ENCODE results near the gene ZNF335. TPM values are rescaled to one million over a fixed set of nuclear protein-coding genes. Genes with fewer than 3 reads are reported as not detected.

The ZNF335 gene
- total and polyA plus RNA-seq, 2 of the 8 experiments (the other 6 are each of a cell fraction or from before 2014, with no cell fraction given), result 12.4 to 14.6 TPM

DNA sequence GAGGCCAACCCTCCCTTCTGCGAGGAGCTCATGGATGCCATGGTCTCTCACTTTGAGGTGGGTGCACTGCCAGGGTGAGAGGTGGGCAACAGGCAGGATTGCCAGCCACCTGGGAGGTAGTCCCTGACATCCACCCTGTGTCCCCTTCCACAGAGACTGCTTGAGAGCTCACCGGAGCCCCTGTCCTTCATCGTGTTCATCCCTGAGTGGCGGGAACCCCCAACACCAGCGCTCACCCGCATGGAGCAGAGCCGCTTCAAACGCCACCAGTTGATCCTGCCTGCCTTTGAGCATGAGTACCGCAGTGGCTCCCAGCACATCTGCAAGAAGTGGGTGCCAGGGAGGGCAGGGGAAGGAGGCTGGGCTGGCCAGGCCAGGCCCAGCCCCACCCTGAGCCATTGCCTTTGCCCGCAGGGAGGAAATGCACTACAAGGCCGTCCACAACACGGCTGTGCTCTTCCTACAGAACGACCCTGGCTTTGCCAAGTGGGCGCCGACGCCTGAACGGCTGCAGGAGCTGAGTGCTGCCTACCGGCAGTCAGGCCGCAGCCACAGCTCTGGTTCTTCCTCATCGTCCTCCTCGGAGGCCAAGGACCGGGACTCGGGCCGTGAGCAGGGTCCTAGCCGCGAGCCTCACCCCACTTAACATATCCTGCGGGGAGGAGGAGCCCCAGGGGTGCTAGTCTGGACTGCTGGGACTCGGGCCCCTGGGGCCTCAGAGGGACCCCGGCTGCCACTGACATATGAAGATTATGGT, 24.7 kb downstream of the ZNF335 start:
- ChIA-PET POLR2A (ENCODE audit: partially characterized antibody) (interaction anchor here (1.1 to 14.0 kb wide), 10 partner anchors 11 to 131 kb away, joined by 3 to 283 read pairs (median 6); partner anchors contain the start of genes PCIF1, PLTP, SNX21 and ZNF335), CTCF (ENCODE audit: partially characterized antibody) (interaction anchor here (1.4 to 8.7 kb wide), 4 partner anchors 13 to 57 kb away, joined by 6 to 82 read pairs (median 25); partner anchors contain the start of genes CTSA, NEURL2 and PCIF1)

More for the DNA sequence above, 24.7 kb downstream of the ZNF335 start:
- H3K4ac ChIP-seq (replicated peaks; ENCODE audit: insufficient read length, low read depth, low read length), result no peak overlapping the region
- H3K4me1 ChIP-seq (replicated peaks in 1 of 4; ENCODE audit: control insufficient read depth in 3 of 4, insufficient read depth in 4 of 4, low read length in 3 of 4), result peaks cover 0 to 3% (median 1%) of the 10 kb centered on the region in 4 experiments; a peak in 1 of 7 replicates
- H3K14ac ChIP-seq (ENCODE audit: insufficient read length), result no peak overlapping the region
- H4K8ac ChIP-seq (ENCODE audit: extremely low read depth, insufficient read depth, low read length), result peak overlapping the region; percentile 57; the same call in 1 of the 2 replicates
- peaks cover 2 to 17% of the 10 kb centered on the region in 2 experiments for H4K20me1 ChIP-seq (replicated peaks in 1 of 2; ENCODE audit: control insufficient read depth in 1 of 2, insufficient read depth in 2 of 2, low read length in 2 of 2)
- H2BK20ac ChIP-seq (ENCODE audit: low read length), result no peak overlapping the region
- no peak overlapping the region for H3K23ac ChIP-seq (ENCODE audit: insufficient read length)
- H3K9me3 ChIP-seq (ENCODE audit: insufficient read depth in 2 of 2, low read depth in 1 of 2, low read length in 1 of 2), result no peaks in the 10 kb centered on the region
- 93% methylated on average over 28 of the region's 29 CpGs; no CpG with 5 or more reads in 1 of the 2 experiments for WGBS, 2 experiments (ENCODE audit: extremely low coverage in 1 of 2, insufficient coverage in 1 of 2, insufficient read length in 1 of 2, insufficient replicate concordance in 2 of 2, low coverage in 1 of 2, low lambda C conversion rate in 2 of 2, missing lambda C conversion rate in 1 of 2)
- no peak overlapping the region for H3K4me3 ChIP-seq (ENCODE audit: extremely low read depth in 1 of 4, insufficient read depth in 2 of 4, low read depth in 3 of 4, low read length in 4 of 4)
- H2BK15ac ChIP-seq (ENCODE audit: low read length), result no peak overlapping the region
- H4K5ac ChIP-seq (ENCODE audit: insufficient read length, low read depth, low read length), result no peak overlapping the region
- no peak overlapping the region for H3K4me2 ChIP-seq (ENCODE audit: insufficient read depth in 1 of 2, low read depth in 2 of 2, low read length in 2 of 2)
- no peaks in the 10 kb centered on the region; a peak in 1 of 7 replicates for H3K27me3 ChIP-seq (replicated peaks in 1 of 4; ENCODE audit: control insufficient read depth in 3 of 4, extremely low read depth in 1 of 4, insufficient read depth in 3 of 4, low read length in 3 of 4)
- H2BK12ac ChIP-seq (ENCODE audit: low read depth, low read length), result no peak overlapping the region
- peaks cover 33 to 69% (median 52%) of the 10 kb centered on the region in 4 experiments for H3K36me3 ChIP-seq (ENCODE audit: control insufficient read depth in 2 of 4, insufficient read depth in 4 of 4, low read length in 3 of 4)
- H3K56ac ChIP-seq (replicated peaks; ENCODE audit: insufficient read length, low read depth, low read length), result no peak overlapping the region
- no peak overlapping the region for H2BK5ac ChIP-seq (ENCODE audit: low read depth, low read length)
- no peak overlapping the region for H3K27ac ChIP-seq (ENCODE audit: low read depth, low read length)
- TF ChIP-seq HDAC2 (IDR thresholded peaks at IDR 0.05; ENCODE audit: borderline replicate concordance in 1 of 2, low read depth in 2 of 2, low read length in 2 of 2) (no peak), ASH2L (IDR thresholded peaks at IDR 0.05; ENCODE audit: low read length) (no peak), RNF2 (IDR thresholded peaks at IDR 0.05; ENCODE audit: borderline replicate concordance, low read depth, low read length, missing control alignments, poor library complexity, severe bottlenecking) (no peak), YY1 (IDR thresholded peaks at IDR 0.05; ENCODE audit: low read depth, low read length) (no peak), RBBP5 (IDR thresholded peaks at IDR 0.05; ENCODE audit: borderline replicate concordance, low read depth, low read length) (no peak)
- TF ChIP-seq, protein P1, sequence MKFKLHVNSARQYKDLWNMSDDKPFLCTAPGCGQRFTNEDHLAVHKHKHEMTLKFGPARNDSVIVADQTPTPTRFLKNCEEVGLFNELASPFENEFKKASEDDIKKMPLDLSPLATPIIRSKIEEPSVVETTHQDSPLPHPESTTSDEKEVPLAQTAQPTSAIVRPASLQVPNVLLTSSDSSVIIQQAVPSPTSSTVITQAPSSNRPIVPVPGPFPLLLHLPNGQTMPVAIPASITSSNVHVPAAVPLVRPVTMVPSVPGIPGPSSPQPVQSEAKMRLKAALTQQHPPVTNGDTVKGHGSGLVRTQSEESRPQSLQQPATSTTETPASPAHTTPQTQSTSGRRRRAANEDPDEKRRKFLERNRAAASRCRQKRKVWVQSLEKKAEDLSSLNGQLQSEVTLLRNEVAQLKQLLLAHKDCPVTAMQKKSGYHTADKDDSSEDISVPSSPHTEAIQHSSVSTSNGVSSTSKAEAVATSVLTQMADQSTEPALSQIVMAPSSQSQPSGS (IDR thresholded peaks at IDR 0.05; ENCODE audit: low read length), result no peak
- no peak for FAIRE-seq
- DNase-seq (ENCODE audit: low read depth in 1 of 2, low spot score in 2 of 2), result no peak
- H2AFZ ChIP-seq (ENCODE audit: low read length), result no peak overlapping the region
- no peaks in the 10 kb centered on the region for H3K79me2 ChIP-seq (ENCODE audit: control insufficient read depth in 1 of 2, insufficient read depth in 2 of 2, low read length in 2 of 2)
- H3K79me1 ChIP-seq (ENCODE audit: low read depth, low read length), result peaks cover 3% of the 10 kb centered on the region; the same call in 1 of the 2 replicates
- no peak overlapping the region for H4K91ac ChIP-seq (replicated peaks; ENCODE audit: insufficient read length, low read length)
- no peak overlapping the region for H3K9ac ChIP-seq (replicated peaks in 1 of 4; ENCODE audit: extremely low read depth in 1 of 4, low read depth in 3 of 4, low read length in 3 of 4)
- H3K18ac ChIP-seq (ENCODE audit: extremely low read depth, low read length), result no peak overlapping the region
- H2BK120ac ChIP-seq (replicated peaks; ENCODE audit: low read depth, low read length), result no peak overlapping the region
- no peaks in the 10 kb centered on the region for H3K23me2 ChIP-seq (ENCODE audit: low read depth, low read length)
- H2AK5ac ChIP-seq (ENCODE audit: low read depth, low read length), result no peak overlapping the region

All from H1 (cell line).